ENCODE data around the gene PRKG1.

The PRKG1 gene

GRCh38 chr10:51109801-51110533 is 35.7 kb downstream of the PRKG1 start:
- TF ChIP-seq CTCF (conservative IDR thresholded peaks at IDR 0.05; ENCODE audit: low read length) = no peak
- H3K4me3 ChIP-seq (ENCODE audit: low read length) = no peak overlapping the region
- peak; percentile 85 for DNase-seq (ENCODE audit: low read depth)

- TF ChIP-seq CTCF (conservative IDR thresholded peaks at IDR 0.05; ENCODE audit: low read length) = no peak
- no peak for DNase-seq (ENCODE audit: low read depth)
- no peak overlapping the region for H3K4me3 ChIP-seq (ENCODE audit: low read length)
Measured at GRCh38 chr10:51112013-51112412, 37.7 kb downstream of the PRKG1 start.

GRCh38 chr10:51113007-51113406 is 38.7 kb downstream of the PRKG1 start:
- no peak for DNase-seq (ENCODE audit: low read depth)
- TF ChIP-seq CTCF (conservative IDR thresholded peaks at IDR 0.05; ENCODE audit: low read length) = no peak
- H3K4me3 ChIP-seq (ENCODE audit: low read length) = no peak overlapping the region

- peak; percentile 98 for DNase-seq (ENCODE audit: low read depth)
- no peak for TF ChIP-seq CTCF (conservative IDR thresholded peaks at IDR 0.05; ENCODE audit: low read length)
- H3K4me3 ChIP-seq (ENCODE audit: low read length) = no peak overlapping the region
Measured at GRCh38 chr10:51117053-51117660, 42.9 kb downstream of the PRKG1 start.

GRCh38 chr10:51117794-51118193 is 43.5 kb downstream of the PRKG1 start:
- DNase-seq (ENCODE audit: low read depth) = peak; percentile 60
- no peak overlapping the region for H3K4me3 ChIP-seq (ENCODE audit: low read length)
- TF ChIP-seq CTCF (conservative IDR thresholded peaks at IDR 0.05; ENCODE audit: low read length) = no peak

GRCh38 chr10:51119441-51119840 is 45.2 kb downstream of the PRKG1 start:
- no peak for DNase-seq (ENCODE audit: low read depth)
- no peak overlapping the region for H3K4me3 ChIP-seq (ENCODE audit: low read length)
- no peak for TF ChIP-seq CTCF (conservative IDR thresholded peaks at IDR 0.05; ENCODE audit: low read length)

- no peak for DNase-seq (ENCODE audit: low read depth)
- TF ChIP-seq CTCF (conservative IDR thresholded peaks at IDR 0.05; ENCODE audit: low read length) = no peak
- no peak overlapping the region for H3K4me3 ChIP-seq (ENCODE audit: low read length)
Measured at GRCh38 chr10:51121861-51122260, 47.6 kb downstream of the PRKG1 start.

All from AG10803 (cell line).